GM12873 (cell line): ENCODE measurements around the gene CDS2.

Experiments
- TF ChIP-seq, protein P1 (sequence below): IDR thresholded peaks from 2 replicates; pipeline ENCODE4 v1.5.1; 2012; ENCODE audit warnings: low read depth, mild to moderate bottlenecking, moderate library complexity, low read length, control low read depth; ENCODE audit not compliant: insufficient read depth; ENCODE audit errors: missing control alignments

CDS2 gene

GRCh38 chr20:5205348-5206210 lies 78.8 kb downstream of the CDS2 start:
- TF ChIP-seq, protein P1, sequence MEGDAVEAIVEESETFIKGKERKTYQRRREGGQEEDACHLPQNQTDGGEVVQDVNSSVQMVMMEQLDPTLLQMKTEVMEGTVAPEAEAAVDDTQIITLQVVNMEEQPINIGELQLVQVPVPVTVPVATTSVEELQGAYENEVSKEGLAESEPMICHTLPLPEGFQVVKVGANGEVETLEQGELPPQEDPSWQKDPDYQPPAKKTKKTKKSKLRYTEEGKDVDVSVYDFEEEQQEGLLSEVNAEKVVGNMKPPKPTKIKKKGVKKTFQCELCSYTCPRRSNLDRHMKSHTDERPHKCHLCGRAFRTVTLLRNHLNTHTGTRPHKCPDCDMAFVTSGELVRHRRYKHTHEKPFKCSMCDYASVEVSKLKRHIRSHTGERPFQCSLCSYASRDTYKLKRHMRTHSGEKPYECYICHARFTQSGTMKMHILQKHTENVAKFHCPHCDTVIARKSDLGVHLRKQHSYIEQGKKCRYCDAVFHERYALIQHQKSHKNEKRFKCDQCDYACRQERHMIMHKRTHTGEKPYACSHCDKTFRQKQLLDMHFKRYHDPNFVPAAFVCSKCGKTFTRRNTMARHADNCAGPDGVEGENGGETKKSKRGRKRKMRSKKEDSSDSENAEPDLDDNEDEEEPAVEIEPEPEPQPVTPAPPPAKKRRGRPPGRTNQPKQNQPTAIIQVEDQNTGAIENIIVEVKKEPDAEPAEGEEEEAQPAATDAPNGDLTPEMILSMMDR, result peak; percentile 93

DNA sequence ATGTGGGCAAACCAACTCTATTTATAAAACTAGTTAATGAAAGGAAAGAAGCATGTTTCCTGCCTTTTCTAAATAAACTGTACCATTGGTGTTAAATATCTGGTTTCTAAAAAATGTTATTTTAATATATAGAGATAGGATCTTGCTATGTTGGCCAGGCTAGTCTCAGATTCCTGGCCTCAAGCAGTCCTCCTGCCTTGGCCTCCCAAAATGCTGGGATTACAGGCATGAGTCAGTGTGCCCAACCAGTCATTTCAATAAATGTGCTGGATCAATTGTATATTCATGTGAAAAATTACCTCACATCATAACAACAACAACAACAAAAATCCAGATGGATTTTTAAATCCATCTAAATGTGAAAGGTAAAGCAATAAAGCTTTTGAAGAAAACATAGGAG lies 80.3 kb downstream of the CDS2 start:
- TF ChIP-seq, protein P1, result no peak

- TF ChIP-seq, protein P1, result no peak
Observed at GRCh38 chr20:5211803-5212714, 85.3 kb downstream of the CDS2 start.

GRCh38 chr20:5212907-5213487 lies 86.2 kb downstream of the CDS2 start:
- TF ChIP-seq, protein P1, result no peak

DNA sequence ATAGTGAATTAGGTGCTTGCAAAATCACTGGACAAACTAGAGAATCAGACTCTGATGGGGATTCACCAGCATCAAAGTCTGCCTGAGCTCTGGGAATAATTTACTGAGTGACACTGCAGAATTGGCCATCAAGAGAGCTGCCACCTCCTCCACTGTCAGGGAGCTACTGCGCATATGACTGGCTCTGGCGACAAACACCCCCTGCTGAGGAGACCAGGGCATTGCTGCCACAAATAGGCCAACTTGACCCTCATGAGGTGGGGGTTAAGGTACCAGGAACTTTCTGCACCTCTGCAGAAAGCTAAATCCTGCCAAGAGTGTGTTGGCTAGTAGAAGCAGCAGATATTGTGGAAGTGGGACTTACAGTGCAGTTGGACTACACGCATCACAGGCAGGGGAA lies 88.0 kb downstream of the CDS2 start:
- TF ChIP-seq, protein P1, result peak; percentile 6

DNA sequence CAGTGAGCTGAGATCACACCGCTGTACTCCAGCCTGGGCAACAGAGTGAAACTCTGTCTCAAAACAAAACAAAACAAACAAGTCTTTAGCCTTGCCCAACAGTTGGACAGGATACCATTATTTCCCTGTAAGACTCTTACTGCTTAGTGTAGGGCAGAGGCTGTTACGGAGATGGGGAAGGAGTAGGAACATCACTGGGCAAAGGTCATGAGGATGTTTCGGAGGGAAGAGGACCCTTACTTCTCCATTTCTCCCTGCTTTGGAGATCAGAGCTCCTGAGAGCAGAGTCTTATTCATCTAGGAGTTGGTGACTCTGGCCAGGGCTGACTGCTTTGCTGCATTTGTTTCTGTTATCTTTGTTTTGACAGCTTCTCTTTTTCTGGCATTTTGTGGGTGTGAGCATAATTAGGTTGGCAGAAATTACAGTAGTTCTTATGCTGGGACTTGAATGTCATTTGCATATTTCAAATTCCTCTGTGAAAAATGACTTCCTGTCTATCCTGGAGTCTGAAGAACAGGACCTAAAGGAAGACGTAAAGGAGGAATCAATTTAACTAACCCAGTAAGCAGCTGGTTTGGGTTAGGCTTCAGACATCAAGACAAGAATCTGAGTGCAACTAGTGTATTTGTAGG lies 89.0 kb downstream of the CDS2 start:
- TF ChIP-seq, protein P1, result no peak
